HFF-Myc (cell line): ENCODE data around the gene PLA1A.

Experiments used
- DNase-seq: peaks from one replicate; pipeline ENCODE4 v3.0.0-alpha.2; 2011; ENCODE audit warnings: low read depth; ENCODE audit errors: extremely low read depth
- H3K4me3 ChIP-seq: replicated peaks from 2 replicates; pipeline ENCODE4 v1.5.1; 2011; ENCODE audit warnings: low read depth, mild to moderate bottlenecking, control low read depth, low read length
- CTCF ChIP-seq: IDR thresholded peaks from 2 replicates; pipeline ENCODE4 v1.5.1; 2012; ENCODE audit warnings: mild to moderate bottlenecking, low read depth, low read length, control low read depth; ENCODE audit errors: missing control alignments

The PLA1A gene

GRCh38 chr3:119669906-119670570, 72.4 kb downstream of the PLA1A start:
- no peak overlapping the region for H3K4me3 ChIP-seq
- no peak for TF ChIP-seq CTCF
- no peak for DNase-seq

GRCh38 chr3:119672776-119673175, 75.1 kb downstream of the PLA1A start:
- DNase-seq: no peak
- no peak for TF ChIP-seq CTCF
- no peak overlapping the region for H3K4me3 ChIP-seq

- no peak for TF ChIP-seq CTCF
- DNase-seq: no peak
- H3K4me3 ChIP-seq: no peak overlapping the region
Observed at GRCh38 chr3:119673875-119674274, 76.2 kb downstream of the PLA1A start.

GRCh38 chr3:119675188-119675874, 77.6 kb downstream of the PLA1A start:
- no peak for TF ChIP-seq CTCF
- no peak for DNase-seq
- peak overlapping the region; percentile 53 for H3K4me3 ChIP-seq

- TF ChIP-seq CTCF: no peak
- DNase-seq: no peak
- peak overlapping the region; percentile 53 for H3K4me3 ChIP-seq
Observed at GRCh38 chr3:119676020-119676419, 78.3 kb downstream of the PLA1A start.

GRCh38 chr3:119676771-119677640, 79.3 kb downstream of the PLA1A start, which contains the start of gene COX17:
COX17 (minus strand) TSS chr3:119677406; CDS start chr3:119677310, 96 bp downstream.
- H3K4me3 ChIP-seq: peak within 1 kb of the TSS; percentile 53
- DNase-seq: peak; percentile 81
- no peak for TF ChIP-seq CTCF
